AG08395 (cell line): ENCODE measurements around the gene TBCA.
"Not testable (repeated sequence)": the region's sequence is repeated elsewhere in the genome, so short reads cannot be mapped to it uniquely, and the experiment has no call there.

Experiments used
- DNase-seq: peaks from one replicate; pipeline ENCODE4 v3.0.0; 2012; ENCODE audit warnings: mixed read lengths, low spot score

Gene TBCA

DNA sequence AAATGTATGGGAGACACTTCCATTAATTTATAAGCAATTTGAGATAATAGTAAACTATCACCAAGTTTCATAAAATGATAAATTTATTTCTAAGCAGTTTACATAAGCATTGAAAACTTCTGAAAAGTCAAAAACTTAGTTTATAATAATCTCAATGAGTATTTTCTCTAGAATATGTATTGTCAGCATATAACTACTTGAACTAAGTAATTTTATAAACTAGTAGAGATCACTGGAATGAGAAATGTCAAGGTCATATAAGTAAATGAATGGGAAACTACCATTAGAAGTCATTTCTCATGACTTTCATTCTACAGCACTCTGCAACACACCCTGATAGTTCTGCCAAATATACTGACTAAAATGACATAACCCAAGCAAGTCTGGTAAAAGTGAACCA is 3.4 kb downstream of the TBCA start:
- no peak for DNase-seq

DNA sequence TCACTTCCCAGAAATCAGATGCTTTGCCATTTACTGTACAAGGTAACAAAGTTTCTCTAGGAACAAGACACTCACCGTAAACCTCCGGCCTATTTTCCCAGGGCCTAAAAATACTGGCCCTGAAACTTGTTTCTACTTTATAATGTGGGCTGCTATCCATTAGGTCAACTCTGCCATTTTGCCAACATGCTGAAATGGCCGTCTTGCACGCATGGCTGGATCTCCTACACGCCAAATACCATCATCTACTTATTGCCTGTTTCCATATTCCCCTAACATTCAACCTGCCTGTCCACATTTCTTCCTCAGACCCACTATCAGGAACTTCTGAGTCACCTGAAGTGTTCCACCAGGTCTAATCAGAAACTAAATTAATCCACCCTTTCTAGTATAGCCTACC is 4.7 kb downstream of the TBCA start:
- DNase-seq = no peak

DNA sequence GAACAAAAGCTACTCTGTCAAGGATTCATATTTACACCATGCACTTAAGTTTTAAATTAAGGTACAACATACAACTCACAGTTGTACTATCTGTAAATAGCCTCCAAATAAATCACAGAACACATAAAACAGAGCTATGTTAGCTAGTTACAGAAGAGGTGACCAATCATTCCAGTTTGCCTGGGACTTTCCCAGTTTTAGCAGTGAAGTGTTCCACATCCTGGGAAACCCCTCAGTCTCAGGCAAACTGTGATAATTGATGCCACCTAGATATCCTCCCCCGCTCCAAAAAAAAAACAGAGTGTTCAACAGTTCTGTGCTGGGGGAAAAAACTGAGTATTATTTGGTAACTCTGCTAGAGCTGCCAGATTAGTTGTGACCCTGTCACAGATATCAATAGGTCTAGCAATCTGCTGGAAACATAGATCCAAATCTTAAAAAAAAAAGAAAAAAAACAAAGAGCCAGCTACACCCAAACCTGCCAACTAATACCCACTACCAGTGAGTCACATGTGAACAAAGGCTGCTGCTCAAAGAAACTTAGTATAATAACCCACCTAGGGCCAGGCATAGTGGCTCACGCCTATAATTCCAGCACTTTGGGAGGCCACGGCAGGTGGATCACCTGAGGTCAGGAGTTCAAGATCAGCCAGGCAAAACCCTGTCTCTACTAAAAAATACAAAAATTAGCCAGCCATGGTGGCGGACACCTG is 5.7 kb downstream of the TBCA start:
- no peak for DNase-seq

DNA sequence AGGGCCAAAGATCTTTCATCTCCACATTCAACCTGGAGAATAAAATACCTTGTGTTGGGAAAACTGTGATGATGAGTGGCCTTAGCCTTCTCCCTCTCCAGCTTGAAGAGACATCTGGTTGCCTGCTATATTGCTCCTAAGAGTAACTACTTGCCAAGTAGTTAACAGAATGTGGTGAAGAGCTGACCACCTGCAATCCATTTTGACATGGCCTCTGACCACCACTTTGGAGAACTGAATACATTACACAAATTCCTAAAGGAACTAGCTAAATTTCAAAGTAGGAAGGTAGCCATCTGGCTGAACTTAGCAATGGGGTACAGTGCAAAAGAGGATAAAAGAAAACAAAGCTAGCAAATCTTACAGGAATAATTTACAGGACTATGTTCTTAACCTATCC is 7.2 kb downstream of the TBCA start:
- no peak for DNase-seq

DNA sequence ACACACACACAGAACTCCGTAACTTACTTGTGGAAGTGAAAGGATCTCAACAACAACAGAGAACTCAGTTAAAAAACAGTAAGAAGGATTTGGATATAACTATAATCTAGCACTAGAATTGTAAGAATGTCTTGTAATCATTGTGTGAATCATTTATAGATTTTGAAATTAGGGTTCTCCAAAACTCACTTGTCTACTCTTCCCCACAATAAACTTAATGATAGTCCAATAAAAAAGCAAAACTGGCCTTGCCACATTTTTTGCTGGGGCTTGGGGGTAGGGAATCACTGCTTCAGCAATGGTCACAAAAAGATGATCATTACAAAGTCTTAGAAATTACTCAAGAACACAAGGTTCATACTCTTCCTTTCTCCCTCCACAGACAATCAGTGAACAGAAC is 8.8 kb downstream of the TBCA start:
- DNase-seq = no peak

DNA sequence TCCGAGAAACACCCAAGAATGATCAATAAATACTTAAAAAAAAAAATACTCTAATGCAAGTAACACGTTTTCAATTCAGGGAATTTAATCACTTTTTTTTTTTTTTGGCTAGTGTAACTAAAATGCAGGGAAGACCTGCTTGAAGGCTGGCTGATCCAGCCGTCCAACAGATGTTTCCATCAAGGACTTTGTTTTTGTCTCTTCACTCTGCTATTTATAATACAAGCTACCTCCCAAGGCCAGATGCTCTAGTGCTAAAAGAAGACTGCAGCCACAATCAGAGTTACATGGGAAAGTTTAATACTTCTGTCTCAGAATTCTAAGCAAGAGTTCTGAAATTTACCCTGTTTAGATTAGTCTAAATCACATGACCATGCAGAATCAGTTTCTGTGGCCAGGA is 14.5 kb downstream of the TBCA start:
- DNase-seq = no peak

GRCh38 chr5:77758141-77758938 is 17.8 kb downstream of the TBCA start:
- no peak for DNase-seq

DNA sequence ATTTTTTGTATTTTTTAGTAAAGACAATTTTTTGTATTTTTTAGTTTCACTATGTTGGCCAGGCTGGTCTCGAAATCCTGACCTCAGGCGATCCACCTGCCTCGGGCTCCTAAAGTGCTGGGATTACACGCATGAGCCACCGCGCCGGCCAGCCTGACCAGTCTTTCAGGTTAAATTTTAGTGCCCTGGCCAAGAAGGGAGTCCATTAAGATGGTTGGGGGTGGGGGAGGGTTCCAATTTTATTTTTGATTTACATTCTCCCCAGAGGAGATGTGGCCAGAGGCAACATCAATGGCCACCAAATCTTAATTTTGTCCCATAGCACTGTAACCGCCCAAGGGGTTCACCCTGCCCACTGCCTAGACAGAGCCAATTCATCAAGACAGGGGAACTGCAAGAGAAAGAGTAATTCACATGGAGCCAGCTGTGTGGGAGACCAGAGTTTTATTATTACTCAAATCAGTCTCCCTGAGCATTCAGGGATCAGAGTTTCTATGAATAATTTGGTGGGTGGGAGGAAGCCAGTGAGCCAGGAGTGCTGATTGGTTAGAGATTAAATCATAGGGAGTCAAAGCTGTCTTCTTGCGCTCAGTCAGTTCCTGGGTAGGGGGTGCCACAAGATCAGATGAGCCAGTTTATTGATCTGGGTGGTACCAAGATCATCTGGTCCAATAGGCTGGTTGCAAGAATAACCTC is 24.7 kb downstream of the TBCA start:
- DNase-seq = no peak

- not testable (repeated sequence) for DNase-seq
Measured at GRCh38 chr5:77750928-77751327, 25.2 kb downstream of the TBCA start.

GRCh38 chr5:77748160-77748559 is 28.0 kb downstream of the TBCA start:
- no peak for DNase-seq

- DNase-seq = no peak
Measured at GRCh38 chr5:77744116-77744515, 32.0 kb downstream of the TBCA start.

- DNase-seq = peak; percentile 5
Measured at GRCh38 chr5:77743181-77743580, 33.0 kb downstream of the TBCA start.

GRCh38 chr5:77741608-77742007 is 34.5 kb downstream of the TBCA start:
- no peak for DNase-seq

DNA sequence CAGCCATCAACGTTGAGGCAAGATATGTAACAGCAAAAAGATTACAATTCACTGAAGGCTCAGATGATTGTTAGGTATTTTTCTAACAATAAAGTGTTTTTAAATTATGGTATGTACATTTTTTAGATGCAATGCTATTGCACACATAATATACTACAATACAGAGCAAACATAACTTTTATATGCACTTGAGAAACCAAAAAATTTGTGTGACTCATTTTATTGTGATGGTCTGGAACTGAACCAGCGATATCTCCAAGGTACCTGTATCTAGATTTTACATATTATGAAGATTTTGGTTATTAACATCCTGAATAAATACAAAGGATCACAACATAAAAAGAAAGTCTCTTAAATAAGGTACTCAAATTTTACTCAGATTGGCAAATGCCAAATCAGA is 41.3 kb downstream of the TBCA start:
- DNase-seq = no peak

- no peak for DNase-seq
Measured at GRCh38 chr5:77733130-77733529, 43.0 kb downstream of the TBCA start.

GRCh38 chr5:77727190-77727589 is 48.9 kb downstream of the TBCA start:
- DNase-seq = no peak

DNA sequence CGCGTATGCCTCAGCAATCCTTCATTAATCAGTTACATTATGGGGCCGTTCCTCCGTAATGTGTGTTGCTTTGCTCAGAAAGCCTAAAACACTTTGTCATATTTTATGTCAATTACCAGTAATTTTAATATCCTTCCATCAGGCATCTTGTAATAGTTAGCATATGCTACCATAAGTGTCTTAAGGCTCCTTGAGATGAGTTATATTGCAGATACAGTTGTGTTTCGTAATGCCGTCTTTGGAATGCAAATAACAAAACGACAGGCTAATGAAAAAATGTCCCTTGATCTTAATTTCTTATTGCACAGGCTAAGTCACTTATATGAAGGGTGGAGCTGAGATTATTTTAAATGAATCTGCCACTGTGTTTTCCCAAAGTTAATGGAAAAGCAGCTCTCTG is 50.5 kb downstream of the TBCA start:
- no peak for DNase-seq

GRCh38 chr5:77724934-77725333 is 51.2 kb downstream of the TBCA start:
- DNase-seq = no peak

DNA sequence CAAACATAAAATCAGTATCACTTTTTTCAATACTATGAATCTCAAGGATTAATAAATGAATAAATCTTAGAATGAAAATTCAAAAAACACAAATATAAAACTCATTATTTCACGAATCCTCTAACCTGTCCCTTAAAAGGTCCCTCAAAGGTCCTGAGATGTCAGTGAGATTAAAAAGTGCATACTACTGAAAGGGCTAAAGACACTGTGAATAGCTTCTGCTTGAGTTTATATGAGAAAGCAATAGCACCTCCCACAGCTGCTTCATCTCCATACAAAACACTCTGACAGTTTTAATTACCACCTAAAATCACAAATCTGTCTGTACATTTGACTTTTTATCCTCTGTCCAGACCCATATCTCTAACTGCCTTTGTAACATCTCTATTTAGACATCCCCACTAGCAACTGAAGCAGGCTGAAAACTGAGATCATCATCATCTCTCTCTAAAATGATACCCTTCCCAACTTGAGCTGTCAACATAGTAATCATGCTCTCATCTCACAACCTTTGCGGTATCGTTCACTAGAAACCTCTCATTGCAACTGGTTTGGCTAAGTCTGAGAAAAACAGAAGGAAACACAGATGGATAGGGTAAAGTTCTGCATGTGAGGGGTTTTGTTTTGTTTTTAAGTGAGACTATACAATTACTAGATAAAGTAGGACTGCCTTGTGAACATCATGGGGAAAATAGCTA is 56.3 kb downstream of the TBCA start:
- DNase-seq = no peak

DNA sequence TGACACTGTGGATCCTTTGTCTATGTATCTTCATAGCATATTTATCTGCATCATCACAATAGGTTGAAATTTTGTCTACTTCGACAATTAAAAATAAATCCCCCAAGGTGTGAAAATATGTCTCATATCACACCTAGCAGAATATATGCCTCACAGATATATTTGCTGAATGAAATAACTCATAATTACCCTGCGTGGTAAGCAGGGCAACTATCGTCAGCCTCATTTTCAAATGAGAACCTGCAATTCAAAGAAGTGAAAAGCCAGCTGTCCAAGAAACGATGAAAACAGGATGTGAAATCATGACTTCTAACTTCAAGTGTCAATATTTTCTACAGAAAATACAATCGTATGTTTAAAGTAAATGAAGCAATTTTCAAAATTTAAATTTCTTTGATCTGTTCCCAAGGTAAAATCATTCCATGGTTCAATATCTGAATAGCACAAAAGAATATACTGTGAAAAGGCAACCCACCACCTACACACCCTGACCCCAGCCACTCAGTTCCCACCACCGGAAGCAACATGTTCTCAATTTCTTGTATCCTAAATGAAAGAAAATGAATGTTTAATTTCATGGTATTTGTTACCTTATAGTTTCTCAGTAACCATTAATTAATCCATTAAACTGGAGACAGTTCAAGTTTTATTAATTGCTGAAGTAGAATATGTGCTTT is 57.1 kb downstream of the TBCA start:
- no peak for DNase-seq

GRCh38 chr5:77709993-77710685 is 66.0 kb downstream of the TBCA start:
- DNase-seq = no peak
